Panc1 (cell line): ENCODE results near the gene PCDHA10. TPM values are rescaled to one million over a fixed set of nuclear protein-coding genes. Genes with fewer than 3 reads are reported as not detected.
A peak's percentile ranks its signal among the peaks of the same experiment; 100 is the strongest.

Source experiments
- ATAC-seq: fragments of 200-7000 bp; cut with Tn5 transposase; 2 replicates; pipeline ENCODE4 v1.9.1; 2020; ENCODE audit warnings: mild to moderate bottlenecking, moderate library complexity
- BruUV-seq: library from RNA; stranded (reverse); fragments of 400-500 nt; replicated peaks from 2 replicates; lab custom pipeline; 2021; lab: Mats Ljungman, UMichigan
- CTCF ChIA-PET: fragments of 300-600 bp; sonication (Branson Sonifier 250); formaldehyde crosslinking; loops from one replicate; lab custom pipeline; 2022; ENCODE audit warnings: antibody characterized with exemption; lab: Charles Lee
- POLR2A ChIA-PET: fragments of 300-600 bp; sonication (Branson Sonifier 250); formaldehyde crosslinking; loops from one replicate; lab custom pipeline; 2022; ENCODE audit warnings: antibody characterized with exemption; lab: Charles Lee
- DNase-seq: peaks from one replicate; pipeline ENCODE4 v3.0.0-alpha.2; 2010; ENCODE audit warnings: low read depth, low spot score
- H3K27ac ChIP-seq: 2 replicates; pipeline ENCODE4 v1.5.1; 2011; ENCODE audit warnings: mild to moderate bottlenecking, low read length, inconsistent platforms
- H3K27me3 ChIP-seq: fragments of 200-500 bp; sonication (Bioruptor generic); 2 replicates; pipeline ENCODE4 v1.6.0; 2014; ENCODE audit warnings: low read length, inconsistent platforms; ENCODE audit not compliant: control insufficient read depth, insufficient read depth
- H3K36me3 ChIP-seq: fragments of 200-500 bp; sonication (Bioruptor generic); 2 replicates; pipeline ENCODE4 v1.5.1; 2014; ENCODE audit warnings: inconsistent platforms, mild to moderate bottlenecking, low read length, moderate library complexity; ENCODE audit not compliant: control insufficient read depth, insufficient read depth
- H3K4me1 ChIP-seq: 2 replicates; pipeline ENCODE4 v1.5.1; 2011; ENCODE audit warnings: inconsistent platforms, mild to moderate bottlenecking, low read length, moderate library complexity; ENCODE audit not compliant: control insufficient read depth, insufficient read depth
- H3K4me3 ChIP-seq, 2 experiments: 2 replicates each; pipeline ENCODE4 v1.5.1; 2011 to 2012; ENCODE audit warnings: low read depth in 2 of 2, low read length in 2 of 2, mild to moderate bottlenecking in 2 of 2, inconsistent platforms in 1 of 2, moderate library complexity in 1 of 2
- H3K9me3 ChIP-seq: fragments of 200-500 bp; sonication (Bioruptor generic); 2 replicates; pipeline ENCODE4 v1.5.1; 2014; ENCODE audit warnings: low read depth, mild to moderate bottlenecking, inconsistent platforms, low read length, moderate library complexity; ENCODE audit not compliant: control insufficient read depth, insufficient read depth
- CTCF ChIP-seq: fragments of 450-650 bp; IDR thresholded peaks from 2 replicates; pipeline ENCODE4 v1.5.1; 2017; ENCODE audit warnings: mild to moderate bottlenecking
- POLR2AphosphoS5 ChIP-seq: IDR thresholded peaks from 2 replicates; pipeline ENCODE4 v1.6.1; 2012; ENCODE audit warnings: mild to moderate bottlenecking, low read depth, low read length, moderate library complexity
- REST ChIP-seq, 2 experiments: IDR thresholded peaks; 2 replicates each; pipeline ENCODE4 v1.6.1; 2011 to 2012; ENCODE audit warnings: low read depth in 2 of 2, control low read depth in 1 of 2, low read length in 1 of 2, mild to moderate bottlenecking in 1 of 2, moderate library complexity in 1 of 2; ENCODE audit not compliant: insufficient read depth in 1 of 2
- SIN3A ChIP-seq: IDR thresholded peaks from 2 replicates; pipeline ENCODE4 v1.6.1; 2012; ENCODE audit warnings: low read depth, mild to moderate bottlenecking, low read length, moderate library complexity, borderline replicate concordance; ENCODE audit not compliant: insufficient read depth
- TCF7L2 ChIP-seq: IDR thresholded peaks from 2 replicates; pipeline ENCODE4 v1.6.1; 2011; ENCODE audit warnings: mild to moderate bottlenecking, low read depth, low read length, inconsistent platforms
- in situ Hi-C: cut with HindIII; loops from 2 replicates; pipeline ENCODE4 v1.10.0; 2016; ENCODE audit warnings: low sequenced_read_pairs, low pct_unique_long_range_greater_than_20kb
- intact Hi-C: fragments of 100-400 bp; cut with micrococcal nuclease; formaldehyde crosslinking; loops from one replicate; pipeline ENCODE4 v1.10.0; 2022; ENCODE audit not compliant: unreplicated experiment
- total RNA-seq: library from RNA; stranded (reverse); gene quantifications from one replicate; pipeline ENCODE4 v1.2.1, GENCODE V29; 2021; ENCODE audit not compliant: unreplicated experiment

The PCDHA10 gene
- total RNA-seq, 1 experiment from 2014 or later = 0.33 TPM

- Histone ChIP-seq H3K9me3 (no peaks in the 10 kb centered on the region; the same call in 1 of the 2 replicates), H3K27me3 (no peaks in the 10 kb centered on the region), H3K4me3 (no peak overlapping the region), H3K4me1 (no peaks in the 10 kb centered on the region), H3K36me3 (no peaks in the 10 kb centered on the region), H3K27ac (no peak overlapping the region)
- TF ChIP-seq SIN3A (no peak), CTCF (no peak), TCF7L2 (no peak), REST (IDR thresholded peaks at IDR 0.05; ENCODE audit: insufficient read depth in 1 of 2, low read depth in 2 of 2, low read length in 1 of 2) (no peak), POLR2AphosphoS5 (no peak)
- POLR2A ChIA-PET = no interaction called here
- DNase-seq (no peak), ATAC-seq (no peak)
- intact Hi-C loops (no loop called here), in situ Hi-C loops (no loop called here)
- no TSS peak for BruUV-seq
- CTCF ChIA-PET = no interaction called here
These were observed 19.8 kb upstream of the PCDHA10 start for GRCh38 chr5:140835622-140836510.

GRCh38 chr5:140840978-140841962 is 14.4 kb upstream of the PCDHA10 start, which contains the start of gene PCDHA8:
TSS of gene PCDHA8 (plus strand) at chr5:140841187. CDS start at chr5:140841322, 135 bp downstream.
- no peaks in the 10 kb centered on the region for H3K27me3 ChIP-seq
- in situ Hi-C loops = no loop called here
- no peaks in the 10 kb centered on the region for H3K36me3 ChIP-seq
- POLR2A ChIA-PET = no interaction called here
- no peaks in the 10 kb centered on the region for H3K9me3 ChIP-seq
- no peaks in the 10 kb centered on the region for H3K4me1 ChIP-seq
- CTCF ChIA-PET = interaction anchor here (0.6 to 1.3 kb wide), 4 partner anchors 14 to 200 kb away, joined by 3 to 7 read pairs (median 4); no protein-coding TSS in a partner anchor
- peak within 1 kb of the TSS; percentile 37 to 50 for H3K4me3 ChIP-seq
- TF ChIP-seq CTCF (peak; percentile 71), POLR2AphosphoS5 (no peak)
- peak; percentile 78 for ATAC-seq
- BruUV-seq = no TSS peak
- no peak within 1 kb of the TSS for H3K27ac ChIP-seq
- no peak for DNase-seq
- intact Hi-C loops = loop anchor here (1.0 kb wide), 1 partner anchor 200 kb away; no protein-coding TSS in a partner anchor
